Endothelial cell (in vitro differentiated cells): ENCODE measurements around the gene HAUS8. TPM values are rescaled to one million over a fixed set of nuclear protein-coding genes. Genes with fewer than 3 reads are reported as not detected.
"Not testable (repeated sequence)": the region's sequence is repeated elsewhere in the genome, so short reads cannot be mapped to it uniquely, and the experiment has no call there.

ENCODE experiments used
- DNase-seq: peaks from one replicate; pipeline ENCODE4 v3.0.0; 2021; ENCODE audit warnings: low spot score
- H3K27ac Mint-ChIP-seq: one replicate; pipeline ENCODE4 v1.8.0; 2021; ENCODE audit warnings: mixed read lengths, inconsistent platforms; ENCODE audit not compliant: unreplicated experiment
- H3K27me3 Mint-ChIP-seq: one replicate; pipeline ENCODE4 v1.8.0; 2021; ENCODE audit warnings: mild to moderate bottlenecking, moderate library complexity, mixed read lengths, inconsistent platforms; ENCODE audit not compliant: unreplicated experiment
- H3K36me3 Mint-ChIP-seq: one replicate; pipeline ENCODE4 v1.8.0; 2021; ENCODE audit warnings: mild to moderate bottlenecking, low read depth, mixed read lengths, inconsistent platforms; ENCODE audit not compliant: unreplicated experiment
- H3K4me1 Mint-ChIP-seq: one replicate; pipeline ENCODE4 v1.8.0; 2021; ENCODE audit warnings: mild to moderate bottlenecking, mixed read lengths, inconsistent platforms; ENCODE audit not compliant: unreplicated experiment
- H3K4me3 Mint-ChIP-seq: one replicate; pipeline ENCODE4 v1.8.0; 2021; ENCODE audit warnings: mild to moderate bottlenecking, mixed read lengths, inconsistent platforms; ENCODE audit not compliant: unreplicated experiment
- H3K9me3 Mint-ChIP-seq: one replicate; pipeline ENCODE4 v1.8.0; 2021; ENCODE audit warnings: mixed read lengths, inconsistent platforms; ENCODE audit not compliant: unreplicated experiment
- total RNA-seq: library from RNA; stranded (reverse); fragmentation: NEBNext Ultra II Directional; extraction: Animal tissue kit (Norgen Biotek cat#: 25700); gene quantifications from one replicate; pipeline ENCODE4 v1.2.1, GENCODE V29; 2021; ENCODE audit not compliant: unreplicated experiment
- TF ChIP-seq, protein P1 (sequence below): fragments of 200-600 bp; sonication (generic); IDR thresholded peaks from one replicate; pipeline ENCODE4 v1.5.0; 2021; ENCODE audit warnings: antibody characterized with exemption; ENCODE audit not compliant: unreplicated experiment

HAUS8 gene
- total RNA-seq, 1 donor from 2014 or later: 6.9 TPM

DNA sequence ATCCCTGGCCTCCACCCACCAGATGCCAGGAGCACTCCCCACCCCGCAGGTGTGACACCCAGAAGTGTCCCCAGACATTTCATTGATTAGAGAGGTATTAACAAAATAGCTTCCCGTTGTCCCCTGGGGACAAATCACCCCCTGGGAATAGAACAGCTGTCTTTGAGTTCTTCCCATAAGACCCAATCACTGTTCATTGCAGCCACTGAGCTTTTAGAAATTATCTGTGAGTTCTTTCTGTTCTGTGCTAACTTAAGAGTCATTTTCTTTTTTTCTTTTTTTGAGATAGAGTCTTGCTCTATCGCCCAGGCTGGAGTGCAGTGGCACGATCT, 33.2 kb upstream of the HAUS8 start:
- no peak overlapping the region for H3K4me3 Mint-ChIP-seq
- H3K9me3 Mint-ChIP-seq: no peaks in the 10 kb centered on the region
- H3K36me3 Mint-ChIP-seq: peaks cover 18% of the 10 kb centered on the region
- no peaks in the 10 kb centered on the region for H3K4me1 Mint-ChIP-seq
- TF ChIP-seq, protein P1, sequence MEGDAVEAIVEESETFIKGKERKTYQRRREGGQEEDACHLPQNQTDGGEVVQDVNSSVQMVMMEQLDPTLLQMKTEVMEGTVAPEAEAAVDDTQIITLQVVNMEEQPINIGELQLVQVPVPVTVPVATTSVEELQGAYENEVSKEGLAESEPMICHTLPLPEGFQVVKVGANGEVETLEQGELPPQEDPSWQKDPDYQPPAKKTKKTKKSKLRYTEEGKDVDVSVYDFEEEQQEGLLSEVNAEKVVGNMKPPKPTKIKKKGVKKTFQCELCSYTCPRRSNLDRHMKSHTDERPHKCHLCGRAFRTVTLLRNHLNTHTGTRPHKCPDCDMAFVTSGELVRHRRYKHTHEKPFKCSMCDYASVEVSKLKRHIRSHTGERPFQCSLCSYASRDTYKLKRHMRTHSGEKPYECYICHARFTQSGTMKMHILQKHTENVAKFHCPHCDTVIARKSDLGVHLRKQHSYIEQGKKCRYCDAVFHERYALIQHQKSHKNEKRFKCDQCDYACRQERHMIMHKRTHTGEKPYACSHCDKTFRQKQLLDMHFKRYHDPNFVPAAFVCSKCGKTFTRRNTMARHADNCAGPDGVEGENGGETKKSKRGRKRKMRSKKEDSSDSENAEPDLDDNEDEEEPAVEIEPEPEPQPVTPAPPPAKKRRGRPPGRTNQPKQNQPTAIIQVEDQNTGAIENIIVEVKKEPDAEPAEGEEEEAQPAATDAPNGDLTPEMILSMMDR: no peak
- no peak for DNase-seq
- no peak overlapping the region for H3K27ac Mint-ChIP-seq
- peaks cover 2% of the 10 kb centered on the region for H3K27me3 Mint-ChIP-seq

DNA sequence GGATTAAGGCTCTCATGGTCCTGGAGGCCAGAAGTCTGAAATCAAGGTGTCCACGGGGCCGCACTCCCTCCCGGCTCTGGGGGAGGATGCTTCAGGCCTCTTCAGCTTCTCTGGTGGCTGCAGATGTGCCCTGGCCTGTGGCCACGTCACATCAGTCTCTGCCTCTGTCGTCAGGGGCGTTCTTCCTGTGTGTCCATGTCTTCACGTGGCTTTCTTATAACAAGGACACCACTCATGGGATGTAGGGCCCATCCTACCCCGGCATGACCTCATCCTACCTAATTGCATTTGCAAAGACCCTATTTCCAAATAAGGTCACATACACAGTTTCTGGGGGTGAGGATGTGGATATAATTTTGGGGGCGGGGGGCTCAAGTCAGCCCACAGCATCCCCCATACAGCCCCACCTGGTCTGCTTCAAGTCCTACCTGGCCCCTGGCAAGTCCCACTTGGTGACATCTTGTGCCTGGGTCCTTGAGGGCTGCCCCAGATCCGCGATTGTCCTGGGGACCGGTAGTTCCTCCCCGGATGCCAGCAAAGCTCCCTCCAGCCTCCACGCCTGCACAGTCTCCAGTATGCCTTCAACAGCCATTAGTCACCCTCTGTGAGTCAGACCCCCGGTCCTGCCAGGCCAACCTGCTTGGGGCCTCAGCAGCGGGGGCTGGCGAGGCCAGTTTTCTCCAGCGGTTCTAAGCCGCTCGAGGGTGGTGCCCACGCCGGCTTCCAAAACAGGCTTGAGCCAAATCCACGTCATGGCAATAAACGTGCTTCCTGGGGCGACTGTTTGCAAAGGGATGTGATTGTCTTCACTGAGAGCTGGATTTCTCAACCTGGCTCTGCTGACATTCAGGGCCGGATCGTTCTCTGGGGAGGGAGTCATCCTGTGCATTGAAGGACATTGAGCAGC, 32.5 kb upstream of the HAUS8 start:
- Mint-ChIP-seq H3K27me3 (peaks cover 2% of the 10 kb centered on the region), H3K4me3 (no peak overlapping the region), H3K9me3 (no peaks in the 10 kb centered on the region), H3K27ac (no peak overlapping the region), H3K4me1 (no peaks in the 10 kb centered on the region), H3K36me3 (peaks cover 24% of the 10 kb centered on the region)
- TF ChIP-seq, protein P1: no peak
- no peak for DNase-seq

DNA sequence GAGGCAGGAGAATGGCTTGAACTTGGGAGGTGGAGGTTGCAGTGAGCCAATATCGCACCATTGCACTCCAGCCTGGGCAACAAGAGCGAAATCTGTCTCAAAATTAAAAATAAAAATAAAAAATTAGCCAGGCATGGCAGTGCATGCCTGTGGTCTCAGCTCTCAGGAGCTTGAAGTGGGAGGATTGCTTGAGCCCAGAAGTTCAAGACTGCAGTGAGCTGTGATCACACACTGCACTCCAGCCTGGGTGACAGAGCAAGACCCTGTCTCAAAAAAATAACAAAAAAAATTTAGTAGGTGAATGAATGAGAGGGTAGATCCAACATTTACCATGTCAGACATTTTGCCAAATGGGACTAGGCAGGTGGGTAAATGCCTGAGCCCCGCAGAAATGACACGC, 31.7 kb upstream of the HAUS8 start:
- H3K9me3 Mint-ChIP-seq, H3K27me3 Mint-ChIP-seq, H3K4me1 Mint-ChIP-seq, H3K27ac Mint-ChIP-seq, H3K4me3 Mint-ChIP-seq, DNase-seq: not testable (repeated sequence)
- peaks cover 29% of the 10 kb centered on the region for H3K36me3 Mint-ChIP-seq

DNA sequence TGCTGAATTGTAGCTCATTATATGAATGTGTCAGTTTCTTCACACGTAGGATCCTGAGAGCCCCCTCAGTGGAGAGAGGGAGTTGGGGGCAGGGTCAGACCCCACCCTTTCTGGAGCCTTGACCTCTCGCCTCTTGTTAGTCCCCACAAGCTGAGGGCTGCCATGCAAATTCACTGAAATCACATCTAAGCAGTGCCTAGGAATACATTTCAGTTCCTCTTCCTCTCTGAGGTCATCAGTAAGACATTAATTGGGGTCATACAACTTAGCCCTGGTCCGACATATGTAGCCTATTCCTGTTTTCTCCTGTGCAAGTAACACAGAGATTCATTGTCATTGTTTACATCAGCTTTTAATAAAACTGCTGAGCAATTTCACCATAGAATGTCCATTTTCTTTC, 30.3 kb upstream of the HAUS8 start:
- Mint-ChIP-seq H3K4me1 (no peaks in the 10 kb centered on the region), H3K27me3 (peaks cover 2% of the 10 kb centered on the region), H3K27ac (no peak overlapping the region), H3K4me3 (no peak overlapping the region), H3K36me3 (peaks cover 31% of the 10 kb centered on the region), H3K9me3 (no peaks in the 10 kb centered on the region)
- TF ChIP-seq, protein P1: no peak
- DNase-seq: no peak

DNA sequence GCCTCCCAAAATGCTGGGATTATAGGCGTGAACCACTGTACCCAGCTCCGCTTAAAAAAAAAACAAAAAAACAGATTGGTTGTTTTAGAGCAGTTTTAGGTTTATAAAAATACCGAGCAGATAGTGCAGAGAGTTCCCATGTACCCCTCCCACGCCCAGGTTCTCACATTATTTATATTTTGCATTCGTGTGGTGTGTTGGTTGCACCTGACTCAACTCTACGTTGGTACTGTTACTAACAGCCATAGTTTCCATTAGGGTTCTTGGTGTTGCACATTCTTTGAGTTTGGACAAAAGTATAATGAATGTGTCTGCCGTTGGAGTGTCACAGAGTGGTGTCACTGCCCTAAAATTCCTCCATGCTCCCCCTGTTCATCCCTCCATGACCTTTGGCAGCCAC, 29.4 kb upstream of the HAUS8 start:
- H3K27ac Mint-ChIP-seq: no peak overlapping the region
- no peak for DNase-seq

More for the DNA sequence above, 29.4 kb upstream of the HAUS8 start:
- Mint-ChIP-seq H3K27me3 (peaks cover 2% of the 10 kb centered on the region), H3K9me3 (no peaks in the 10 kb centered on the region), H3K4me1 (no peaks in the 10 kb centered on the region), H3K36me3 (peaks cover 32% of the 10 kb centered on the region), H3K4me3 (no peak overlapping the region)
- TF ChIP-seq, protein P1: no peak
